GM12801 (cell line): ENCODE data around the gene TGFB3.

Experiments
- TF ChIP-seq, protein P1 (sequence below): IDR thresholded peaks from one replicate; pipeline ENCODE4 v1.5.1; 2011; ENCODE audit warnings: control low read depth; ENCODE audit not compliant: insufficient read length; ENCODE audit errors: extremely low read depth

TGFB3 gene

GRCh38 chr14:75946785-75947184, 35.0 kb downstream of the TGFB3 start:
- TF ChIP-seq, protein P1, sequence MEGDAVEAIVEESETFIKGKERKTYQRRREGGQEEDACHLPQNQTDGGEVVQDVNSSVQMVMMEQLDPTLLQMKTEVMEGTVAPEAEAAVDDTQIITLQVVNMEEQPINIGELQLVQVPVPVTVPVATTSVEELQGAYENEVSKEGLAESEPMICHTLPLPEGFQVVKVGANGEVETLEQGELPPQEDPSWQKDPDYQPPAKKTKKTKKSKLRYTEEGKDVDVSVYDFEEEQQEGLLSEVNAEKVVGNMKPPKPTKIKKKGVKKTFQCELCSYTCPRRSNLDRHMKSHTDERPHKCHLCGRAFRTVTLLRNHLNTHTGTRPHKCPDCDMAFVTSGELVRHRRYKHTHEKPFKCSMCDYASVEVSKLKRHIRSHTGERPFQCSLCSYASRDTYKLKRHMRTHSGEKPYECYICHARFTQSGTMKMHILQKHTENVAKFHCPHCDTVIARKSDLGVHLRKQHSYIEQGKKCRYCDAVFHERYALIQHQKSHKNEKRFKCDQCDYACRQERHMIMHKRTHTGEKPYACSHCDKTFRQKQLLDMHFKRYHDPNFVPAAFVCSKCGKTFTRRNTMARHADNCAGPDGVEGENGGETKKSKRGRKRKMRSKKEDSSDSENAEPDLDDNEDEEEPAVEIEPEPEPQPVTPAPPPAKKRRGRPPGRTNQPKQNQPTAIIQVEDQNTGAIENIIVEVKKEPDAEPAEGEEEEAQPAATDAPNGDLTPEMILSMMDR = no peak

DNA sequence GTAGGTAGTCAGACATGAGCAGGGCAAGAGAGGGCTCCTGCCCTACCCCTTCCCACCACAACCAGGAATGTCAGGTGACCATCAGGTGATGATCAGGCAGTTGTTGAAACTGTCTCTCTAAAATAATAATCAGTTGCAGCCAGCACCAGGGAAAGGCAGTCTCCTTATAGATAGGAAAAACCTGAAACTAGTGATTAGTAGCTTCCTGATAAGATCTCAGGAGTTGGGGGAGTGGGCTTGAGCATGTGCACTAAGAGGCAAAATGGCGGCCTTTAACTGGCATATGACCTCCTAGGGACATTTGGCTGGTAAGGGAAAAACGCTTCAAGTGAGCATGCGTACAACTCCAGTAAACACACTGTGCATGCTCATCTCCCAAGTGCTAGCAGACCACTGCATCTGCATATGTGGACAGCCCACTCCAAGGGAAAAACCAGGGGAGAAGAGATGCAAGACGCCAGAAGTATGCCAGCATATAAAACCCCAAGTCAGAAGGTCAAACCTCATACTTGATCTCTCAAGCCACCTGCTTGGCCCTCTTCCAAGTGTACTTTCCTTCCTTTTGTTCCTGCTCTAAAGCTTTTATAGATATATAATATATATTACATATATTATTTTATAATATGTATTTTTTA, 37.1 kb downstream of the TGFB3 start:
- TF ChIP-seq, protein P1 = no peak

GRCh38 chr14:75941030-75941429, 40.8 kb downstream of the TGFB3 start:
- TF ChIP-seq, protein P1 = no peak

- TF ChIP-seq, protein P1 = no peak
Observed at GRCh38 chr14:75939200-75939599, 42.6 kb downstream of the TGFB3 start.

GRCh38 chr14:75934998-75935628, 46.7 kb downstream of the TGFB3 start:
- TF ChIP-seq, protein P1 = no peak

DNA sequence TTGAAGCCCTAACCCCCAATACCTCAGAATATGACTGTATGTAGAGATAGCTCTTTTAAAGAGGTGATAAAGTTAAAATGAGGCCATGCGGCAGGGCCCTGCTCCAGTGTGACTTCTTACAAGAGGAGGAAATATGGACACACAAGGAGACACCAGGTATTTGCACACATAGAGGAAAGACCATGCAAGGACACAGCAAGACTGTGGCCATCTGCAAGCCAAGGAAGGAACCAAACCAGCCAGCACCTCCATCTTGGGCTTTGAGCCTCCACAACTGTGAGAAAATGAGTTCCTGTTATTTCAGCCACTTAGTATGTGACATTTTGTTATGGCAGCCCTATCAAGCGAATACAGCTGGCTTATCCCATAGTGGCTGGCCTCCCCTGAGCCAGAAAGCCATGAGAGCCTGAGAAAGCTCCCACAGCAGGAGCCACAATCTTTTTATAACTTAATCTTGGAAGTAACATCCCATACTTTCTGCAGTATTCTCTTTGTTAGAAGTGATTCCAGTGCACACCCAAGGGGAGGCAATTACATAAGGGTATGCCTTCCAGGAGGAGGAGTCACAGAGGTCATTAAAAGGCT, 48.0 kb downstream of the TGFB3 start:
- TF ChIP-seq, protein P1 = no peak

GRCh38 chr14:75928690-75929181, 53.1 kb downstream of the TGFB3 start:
- TF ChIP-seq, protein P1 = no peak
